ENCODE data around the gene TSC2.

DNA sequence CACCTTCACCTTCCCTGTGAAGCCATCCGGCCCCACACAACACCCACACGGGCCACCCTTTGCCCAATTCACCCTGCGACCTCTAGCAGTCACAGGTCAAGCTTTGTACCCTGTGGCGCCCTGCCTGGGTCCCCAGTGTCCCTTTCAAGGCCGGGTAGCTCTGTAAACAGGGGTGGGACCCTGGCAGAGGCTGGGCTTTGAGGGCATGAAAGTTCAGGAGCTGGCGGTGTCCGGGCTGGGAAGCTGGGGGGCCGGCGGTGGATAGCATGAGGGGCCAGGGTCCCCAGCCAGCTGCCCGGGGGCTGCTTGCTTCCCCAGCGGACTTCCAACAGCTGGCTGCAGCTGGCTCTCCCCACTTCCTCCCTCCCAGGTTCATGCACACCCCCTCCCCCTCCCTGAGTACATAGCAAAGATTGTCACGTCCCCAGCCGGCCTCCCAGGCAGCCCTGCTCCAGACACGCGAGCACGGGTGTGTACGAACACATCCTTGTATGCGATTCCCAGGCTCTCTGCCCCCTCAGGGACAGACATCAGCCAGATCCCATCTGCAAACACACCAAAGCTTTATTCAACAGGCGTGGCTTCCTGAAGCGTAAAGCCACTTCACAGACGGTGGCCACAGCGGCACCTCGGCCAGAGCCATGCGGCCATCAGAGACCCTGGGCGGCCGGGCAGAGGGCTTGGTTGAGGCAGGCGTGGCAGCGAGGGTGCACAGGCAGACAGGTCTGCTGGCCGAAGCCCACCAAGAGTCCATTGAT lies 8.3 kb upstream of the TSC2 start:
- TF ChIP-seq, protein P1, sequence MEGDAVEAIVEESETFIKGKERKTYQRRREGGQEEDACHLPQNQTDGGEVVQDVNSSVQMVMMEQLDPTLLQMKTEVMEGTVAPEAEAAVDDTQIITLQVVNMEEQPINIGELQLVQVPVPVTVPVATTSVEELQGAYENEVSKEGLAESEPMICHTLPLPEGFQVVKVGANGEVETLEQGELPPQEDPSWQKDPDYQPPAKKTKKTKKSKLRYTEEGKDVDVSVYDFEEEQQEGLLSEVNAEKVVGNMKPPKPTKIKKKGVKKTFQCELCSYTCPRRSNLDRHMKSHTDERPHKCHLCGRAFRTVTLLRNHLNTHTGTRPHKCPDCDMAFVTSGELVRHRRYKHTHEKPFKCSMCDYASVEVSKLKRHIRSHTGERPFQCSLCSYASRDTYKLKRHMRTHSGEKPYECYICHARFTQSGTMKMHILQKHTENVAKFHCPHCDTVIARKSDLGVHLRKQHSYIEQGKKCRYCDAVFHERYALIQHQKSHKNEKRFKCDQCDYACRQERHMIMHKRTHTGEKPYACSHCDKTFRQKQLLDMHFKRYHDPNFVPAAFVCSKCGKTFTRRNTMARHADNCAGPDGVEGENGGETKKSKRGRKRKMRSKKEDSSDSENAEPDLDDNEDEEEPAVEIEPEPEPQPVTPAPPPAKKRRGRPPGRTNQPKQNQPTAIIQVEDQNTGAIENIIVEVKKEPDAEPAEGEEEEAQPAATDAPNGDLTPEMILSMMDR (IDR thresholded peaks at IDR 0.05): no peak
- TF ChIP-seq POLR2A (IDR thresholded peaks at IDR 0.05): no peak
